K562 (cell line): ENCODE measurements around the gene ZBTB43. TPM values are rescaled to one million over a fixed set of nuclear protein-coding genes. Genes with fewer than 3 reads are reported as not detected.

ENCODE experiments used
- ATAC-seq: fragments of 200-7000 bp; cut with Tn5 transposase; 3 replicates; pipeline ENCODE4 v1.9.1; 2020; ENCODE audit warnings: moderate library complexity
- BruUV-seq: library from RNA; stranded (reverse); fragments of 400-500 nt; replicated peaks from 2 replicates; lab custom pipeline; 2021; lab: Mats Ljungman, UMichigan
- CTCF ChIA-PET: fragments of 300-600 bp; formaldehyde crosslinking; extraction: SDS; loops from one replicate; lab custom pipeline; 2021; ENCODE audit warnings: low intra/inter-chr PET ratio; lab: Yijun Ruan, JAX
- POLR2A ChIA-PET: fragments of 300-600, 350-650 bp; sonication (Branson Sonifier 250); formaldehyde crosslinking; extraction: SDS; loops from one replicate; lab custom pipeline; 2021; ENCODE audit warnings: antibody characterized with exemption, inconsistent platforms; lab: Yijun Ruan, JAX
- DNase-seq, 4 experiments: peaks; one replicate each; pipeline versions ENCODE4 v3.0.0 to v3.0.0-alpha.2; 2011 to 2018; ENCODE audit warnings: low spot score in 3 of 4, mixed read lengths in 3 of 4; ENCODE audit errors: extremely low read depth in 1 of 4
- FAIRE-seq: peaks from 2 replicates; lab custom pipeline; 2011; peaks lifted over from hg19 to GRCh38; lab: Jason Lieb, UNC
- H2AFZ ChIP-seq: 2 replicates; pipeline ENCODE4 v1.6.0; 2011; ENCODE audit warnings: low read depth, low read length, control low read depth, inconsistent platforms
- H3K27ac ChIP-seq: fragments of 200-600 bp; 3 replicates; pipeline ENCODE4 v1.8.0; 2011; ENCODE audit warnings: low read depth, mild to moderate bottlenecking, control low read depth, inconsistent platforms, low read length, moderate library complexity, mixed read lengths; ENCODE audit errors: extremely low read depth
- H3K27me3 ChIP-seq, 2 experiments: fragments of 300-600 bp in 1 of 2; 2 replicates in 1 of 2; 3 replicates in 1 of 2; pipeline versions ENCODE4 v1.6.0 to v1.8.0; 2011; ENCODE audit warnings: inconsistent platforms in 2 of 2, low read length in 2 of 2, mild to moderate bottlenecking in 1 of 2, mixed read lengths in 1 of 2, moderate library complexity in 1 of 2; ENCODE audit not compliant: control insufficient read depth in 2 of 2, insufficient read depth in 2 of 2
- H3K36me3 ChIP-seq: fragments of 300-600 bp; 3 replicates; pipeline ENCODE4 v1.8.0; 2011; ENCODE audit warnings: mild to moderate bottlenecking, low read length, inconsistent platforms; ENCODE audit not compliant: control insufficient read depth, insufficient read depth
- H3K4me1 ChIP-seq, 2 experiments: fragments of 200-600 bp in 1 of 2; replicated peaks in 1 of 2; 2 replicates in 1 of 2; 3 replicates in 1 of 2; pipeline versions ENCODE4 v1.5.1 to v1.8.0; 2011; ENCODE audit warnings: inconsistent platforms in 2 of 2, low read length in 2 of 2, mild to moderate bottlenecking in 1 of 2, mixed read lengths in 1 of 2, moderate library complexity in 1 of 2; ENCODE audit not compliant: control insufficient read depth in 2 of 2, insufficient read depth in 2 of 2
- H3K4me2 ChIP-seq: 2 replicates; pipeline ENCODE4 v1.6.1; 2011; ENCODE audit warnings: low read length, control low read depth, inconsistent platforms, mixed read lengths; ENCODE audit not compliant: insufficient read depth
- H3K4me3 ChIP-seq: fragments of 200-600 bp; sonication (generic), shearing (Covaris generic); 2 replicates; pipeline ENCODE4 v1.5.1; 2016; ENCODE audit warnings: control low read depth, inconsistent platforms
- H3K79me2 ChIP-seq: fragments of 200-600 bp; 3 replicates; pipeline ENCODE4 v1.8.0; 2011; ENCODE audit warnings: low read length, inconsistent platforms; ENCODE audit not compliant: control insufficient read depth, insufficient read depth
- H3K9ac ChIP-seq, 2 experiments: 2 replicates each; pipeline versions ENCODE4 v1.6.0 to v1.6.1; 2011; ENCODE audit warnings: low read depth in 2 of 2, low read length in 2 of 2, control low read depth in 1 of 2, inconsistent platforms in 1 of 2, mild to moderate bottlenecking in 1 of 2, mixed read lengths in 1 of 2; ENCODE audit not compliant: insufficient read depth in 1 of 2
- H3K9me1 ChIP-seq: one replicate; pipeline ENCODE4 v1.6.0; 2011; ENCODE audit warnings: inconsistent platforms, mild to moderate bottlenecking, low read length, moderate library complexity; ENCODE audit not compliant: control insufficient read depth, insufficient read depth
- H3K9me3 ChIP-seq: replicated peaks from 2 replicates; pipeline ENCODE4 v1.5.1; 2011; ENCODE audit warnings: low read depth, low read length, inconsistent platforms; ENCODE audit not compliant: control insufficient read depth, insufficient read depth
- H4K20me1 ChIP-seq: replicated peaks from 2 replicates; pipeline ENCODE4 v1.6.1; 2011; ENCODE audit warnings: low read length, inconsistent platforms, mixed read lengths; ENCODE audit not compliant: control insufficient read depth, insufficient read depth
- BHLHE40 ChIP-seq: IDR thresholded peaks from 2 replicates; pipeline ENCODE4 v1.6.1; 2011; ENCODE audit warnings: low read length, improper control_type of control experiment
- E2F3 ChIP-seq: fragments of 250-450 bp; sonication (Bioruptor Pico); IDR thresholded peaks from 2 replicates; pipeline ENCODE4 v1.4.0; 2020; ENCODE audit warnings: mild to moderate bottlenecking
- FOXO4 ChIP-seq: fragments of 450-650 bp; formaldehyde crosslinking; IDR thresholded peaks from 2 replicates; pipeline ENCODE4 v1.4.0; 2020; ENCODE audit warnings: mild to moderate bottlenecking, moderate library complexity
- MCM3 ChIP-seq: fragments of 450-650 bp; IDR thresholded peaks from 2 replicates; pipeline ENCODE4 v1.6.1; 2016
- PBX2 ChIP-seq, 2 experiments: IDR thresholded peaks in 1 of 2; conservative IDR thresholded peaks in 1 of 2; 2 replicates each; pipeline ENCODE4 v1.6.1; 2016; ENCODE audit warnings: low read depth in 2 of 2, mild to moderate bottlenecking in 1 of 2, missing compliant biosample characterization in 1 of 2, missing genetic modification characterization in 1 of 2, moderate library complexity in 1 of 2
- ZNF23 ChIP-seq: fragments of 250-450 bp; sonication (Bioruptor Pico); IDR thresholded peaks from 2 replicates; pipeline ENCODE4 v1.4.0; 2020; ENCODE audit warnings: mild to moderate bottlenecking
- WGBS: fragments of 100-300 bp; shearing (Covaris generic); methylation state at CpG from one replicate; pipeline ENCODE4 v1.1.6; 2016; ENCODE audit warnings: low coverage, mixed read lengths; ENCODE audit not compliant: insufficient coverage; ENCODE audit errors: missing lambda C conversion rate; 5-methylcytosine and 5-hydroxymethylcytosine counted together
- in situ Hi-C: fragments of 300-500 bp; cut with MboI; formaldehyde crosslinking; loops from 4 replicates; pipeline ENCODE4 v1.15.0; 2018; ENCODE audit warnings: inconsistent platforms, mixed read lengths
- intact Hi-C: fragments of 100-400 bp; cut with micrococcal nuclease; formaldehyde crosslinking; loops from 2 replicates; pipeline ENCODE4 v1.14.2; 2022
- polyA plus RNA-seq, 8 experiments: library from polyadenylated mRNA; depleted of rRNA in 4 of 8; stranded (reverse) in 5 of 8; unstranded in 3 of 8; fragments of >200 nt; fragmentation: Nextera tagmentation in 2 of 8; fragmentation: Illumina TruSeq in 1 of 8; extraction: Ambion mirVana in 2 of 8; extraction: Trizol in 1 of 8; gene quantifications; 2 replicates each; pipeline versions ENCODE4 v1.2.1 to v1.2.3, GENCODE V29; 2011 to 2014; ENCODE audit warnings: inconsistent platforms in 1 of 8, missing spikeins in 1 of 8
- total RNA-seq, 7 experiments: library from RNA; depleted of rRNA in 6 of 7; stranded (reverse); fragments of >200 nt in 6 of 7; fragmentation: Illumina TruSeq in 2 of 7; extraction: Trizol in 2 of 7; gene quantifications; 2 replicates each; pipeline versions ENCODE4 v1.2.1 to v1.2.3, GENCODE V29; 2011 to 2021; ENCODE audit warnings: low replicate concordance in 1 of 7

The ZBTB43 gene
- total and polyA plus RNA-seq, 9 of the 15 experiments (the other 6 are each of a cell fraction or from before 2014, with no cell fraction given), result 3.9 to 17.2 (median 9.1) TPM

GRCh38 chr9:126882746-126883145 lies 77.9 kb downstream of the ZBTB43 start:
- no peak for TF ChIP-seq MCM3
- TF ChIP-seq FOXO4 (CRISPR knock-in tag), result no peak
- TF ChIP-seq E2F3 (CRISPR knock-in tag), result no peak
- ATAC-seq, result no peak
- in situ Hi-C loops (no loop called here), intact Hi-C loops (no loop called here)
- DNase-seq, result no peak
- CTCF ChIA-PET, result no interaction called here
- FAIRE-seq, result no peak
- Histone ChIP-seq H3K4me2 (no peak overlapping the region), H3K36me3 (peaks cover 47% of the 10 kb centered on the region), H4K20me1 (peaks cover 21% of the 10 kb centered on the region; the same call in 1 of the 2 replicates), H3K9ac (no peak overlapping the region), H3K79me2 (peaks cover 7% of the 10 kb centered on the region; the same call in 1 of the 3 replicates), H3K4me3 (no peak overlapping the region), H3K4me1 (peaks cover 0 to 6% of the 10 kb centered on the region in 2 experiments; a peak in 3 of 5 replicates), H3K27ac (no peak overlapping the region), H3K9me1 (no peaks in the 10 kb centered on the region), H3K27me3 (no peaks in the 10 kb centered on the region), H2AFZ (no peak overlapping the region), H3K9me3 (no peaks in the 10 kb centered on the region)
- WGBS, result 97% methylated on average over 11 of the region's 11 CpGs
- POLR2A ChIA-PET, result interaction anchor here (1.2 kb wide), 1 partner anchor 20 kb away, joined by 3 read pairs; no protein-coding TSS in a partner anchor
- no TSS peak for BruUV-seq

GRCh38 chr9:126883636-126884035 lies 78.8 kb downstream of the ZBTB43 start:
- H3K9ac ChIP-seq, result 0 out of 4 replicates have a peak overlapping the region, but pooled peaks of 1 of the 2 experiments have one; percentile 2
- no peaks in the 10 kb centered on the region for H3K27me3 ChIP-seq
- no peak overlapping the region for H3K4me2 ChIP-seq
- peaks cover 0 to 6% of the 10 kb centered on the region in 2 experiments; a peak in 3 of 5 replicates for H3K4me1 ChIP-seq
- H3K36me3 ChIP-seq, result peaks cover 45% of the 10 kb centered on the region
- 51% methylated on average over 15 of the region's 15 CpGs for WGBS
- no TSS peak for BruUV-seq
- in situ Hi-C loops, result no loop called here
- H4K20me1 ChIP-seq, result peaks cover 21% of the 10 kb centered on the region; the same call in 1 of the 2 replicates
- CTCF ChIA-PET, result no interaction called here
- ATAC-seq, result peak; percentile 83
- no peak overlapping the region for H2AFZ ChIP-seq
- TF ChIP-seq PBX2 (CRISPR knock-in tag; IDR thresholded peaks at IDR 0.05; ENCODE audit: low read depth) (no peak), PBX2 (tag; conservative IDR thresholded peaks at IDR 0.05; ENCODE audit: low read depth) (peak; percentile 37; the same call in 1 of the 2 replicates), BHLHE40 (0 out of 2 replicates have a peak, but pooled peaks have one; percentile 13), ZNF23 (CRISPR knock-in tag) (no peak)
- TF ChIP-seq, all 486 proteins: peak for 2
- H3K9me1 ChIP-seq, result no peaks in the 10 kb centered on the region
- no peaks in the 10 kb centered on the region for H3K9me3 ChIP-seq
- intact Hi-C loops, result no loop called here
- H3K27ac ChIP-seq, result no peak overlapping the region
- no peak overlapping the region for H3K4me3 ChIP-seq
- peaks cover 7% of the 10 kb centered on the region; the same call in 1 of the 3 replicates for H3K79me2 ChIP-seq
- FAIRE-seq (peak; percentile 61), DNase-seq (peak in 2 of 4 experiments; percentile 21 to 28)
- POLR2A ChIA-PET, result interaction anchor here (0.6 to 1.3 kb wide), 4 partner anchors 31 to 439 kb away, joined by 3 to 4 read pairs (median 3); partner anchors contain the start of gene RALGPS1
